Measurements from ENCODE around the gene ZYX.
"Not testable (repeated sequence)": the region's sequence is repeated elsewhere in the genome, so short reads cannot be mapped to it uniquely, and the experiment has no call there.

Gene ZYX

DNA sequence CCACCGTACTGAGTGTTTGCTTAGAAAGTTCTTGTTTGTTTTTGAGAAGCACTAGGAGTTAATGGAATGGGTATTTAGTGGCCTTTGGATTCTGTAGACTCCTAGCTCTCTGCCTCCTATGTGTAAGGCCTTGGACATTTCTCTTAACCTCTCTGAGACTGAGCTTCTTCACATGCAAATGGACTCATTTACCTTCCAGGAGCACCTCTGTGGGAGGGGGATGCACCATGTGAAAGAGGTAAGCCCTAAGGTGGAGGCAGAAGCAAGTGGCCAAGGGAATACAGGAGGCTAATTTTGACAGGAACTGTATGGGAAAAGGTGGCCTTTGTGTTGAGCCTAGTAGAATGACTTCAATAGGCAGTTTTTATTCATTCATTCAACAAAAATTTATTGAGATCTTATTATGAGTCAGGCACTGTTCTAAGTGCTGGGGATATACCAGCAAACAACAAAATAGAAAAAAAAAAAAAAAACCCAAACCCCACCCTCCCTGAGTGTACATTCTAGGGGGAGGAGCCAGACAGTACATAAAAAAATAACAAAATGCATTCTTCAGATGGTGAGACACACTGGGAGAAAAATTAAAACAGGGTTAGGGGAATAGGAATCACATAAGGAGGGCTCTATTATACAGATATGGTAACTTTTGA, 36.7 kb downstream of the ZYX start:
- DNase-seq (ENCODE audit: low read depth): no peak

DNA sequence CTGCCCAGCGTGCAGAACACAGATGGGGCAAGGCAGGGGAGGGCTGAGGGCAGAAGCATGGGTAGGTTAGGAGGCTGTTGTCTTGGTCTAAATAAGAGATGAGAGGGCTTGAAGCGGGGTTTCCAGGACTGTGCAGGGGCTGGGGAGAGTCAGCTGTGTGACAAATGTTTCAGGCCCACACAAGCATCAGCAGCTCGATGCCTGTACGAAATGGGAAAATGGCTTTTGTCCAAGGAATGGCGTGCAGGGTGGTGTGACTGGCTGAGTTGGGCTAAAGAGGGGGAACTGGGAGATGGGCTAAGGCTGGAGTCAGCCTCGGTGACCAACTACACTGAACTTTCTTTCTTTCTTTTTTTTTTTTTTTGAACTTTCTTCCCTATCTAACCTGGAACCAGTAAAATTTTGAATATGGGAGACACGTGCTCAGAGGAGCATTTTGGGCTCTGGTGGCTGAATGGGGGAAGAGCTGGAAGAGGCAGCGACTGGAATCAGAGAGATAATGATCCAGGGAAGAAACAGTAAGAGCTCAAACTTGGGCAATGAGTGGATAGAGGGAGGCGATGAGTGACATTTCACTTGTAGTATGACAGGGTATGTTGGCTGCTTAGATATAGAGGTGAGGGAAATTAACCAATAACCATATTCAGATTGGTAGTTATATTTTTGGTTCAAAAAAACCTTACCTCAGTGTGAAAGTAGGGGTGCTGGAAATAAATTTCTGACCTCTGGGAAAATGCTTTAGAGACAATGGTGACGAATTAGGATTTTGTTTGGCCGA, 37.7 kb downstream of the ZYX start:
- DNase-seq (ENCODE audit: low read depth): no peak

DNA sequence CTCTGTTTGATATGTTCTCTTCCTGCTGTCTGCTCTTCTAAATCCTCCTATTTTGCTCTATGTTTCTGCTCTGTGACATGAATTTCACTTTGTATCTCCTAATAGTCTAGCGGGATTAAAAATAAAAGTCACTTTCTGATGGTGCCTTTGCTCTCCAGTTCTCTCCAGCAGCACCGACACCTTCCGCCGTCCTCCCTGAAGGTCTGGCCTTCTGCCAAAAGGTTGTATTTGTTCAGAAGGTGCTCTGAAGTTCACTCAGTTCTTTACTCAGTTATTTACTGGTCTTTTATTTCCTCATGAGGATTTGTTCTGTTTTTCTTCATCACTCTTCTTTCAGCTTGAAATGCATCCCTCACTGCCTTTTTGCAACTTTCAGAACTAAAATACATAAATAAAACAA, 38.7 kb downstream of the ZYX start:
- no peak for DNase-seq (ENCODE audit: low read depth)

DNA sequence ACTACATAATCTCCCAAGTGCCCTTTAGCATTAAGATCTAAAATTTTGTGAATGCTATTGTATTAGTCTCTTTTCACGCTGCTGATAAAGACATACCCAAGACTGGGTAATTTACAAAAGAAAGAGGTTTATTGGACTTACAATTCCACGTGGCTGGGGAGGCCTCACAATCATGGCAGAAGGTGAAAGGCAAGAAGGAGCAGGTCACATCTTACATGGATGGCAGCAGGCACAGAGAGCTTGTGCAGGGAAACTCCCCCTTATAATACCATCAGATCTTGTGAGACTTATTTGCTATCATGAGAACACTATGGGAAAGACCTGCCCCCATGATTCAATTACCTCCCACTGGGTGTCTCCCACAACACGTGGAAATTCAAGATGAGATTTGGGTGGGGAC, 39.5 kb downstream of the ZYX start:
- DNase-seq (ENCODE audit: low read depth): not testable (repeated sequence)

DNA sequence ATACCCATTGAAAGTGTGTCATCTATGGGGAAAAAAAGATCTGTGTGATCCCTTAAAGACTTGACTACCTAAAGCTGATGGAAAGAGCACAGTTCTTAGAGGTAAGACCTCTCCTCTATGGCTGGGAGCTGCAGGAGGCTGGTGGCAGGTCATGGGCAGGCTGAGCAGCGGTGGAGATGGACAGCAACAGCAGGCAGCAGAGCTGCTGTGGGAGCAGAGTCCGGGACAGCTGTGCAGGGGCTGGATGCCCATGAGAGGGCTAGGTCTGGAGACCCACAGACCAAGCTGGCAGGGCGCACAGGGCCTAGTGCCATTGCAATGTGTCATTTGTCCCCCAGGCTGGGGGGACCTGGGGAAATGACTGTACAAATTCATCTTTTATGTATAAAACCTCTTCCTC, 40.9 kb downstream of the ZYX start:
- DNase-seq (ENCODE audit: low read depth): no peak

DNA sequence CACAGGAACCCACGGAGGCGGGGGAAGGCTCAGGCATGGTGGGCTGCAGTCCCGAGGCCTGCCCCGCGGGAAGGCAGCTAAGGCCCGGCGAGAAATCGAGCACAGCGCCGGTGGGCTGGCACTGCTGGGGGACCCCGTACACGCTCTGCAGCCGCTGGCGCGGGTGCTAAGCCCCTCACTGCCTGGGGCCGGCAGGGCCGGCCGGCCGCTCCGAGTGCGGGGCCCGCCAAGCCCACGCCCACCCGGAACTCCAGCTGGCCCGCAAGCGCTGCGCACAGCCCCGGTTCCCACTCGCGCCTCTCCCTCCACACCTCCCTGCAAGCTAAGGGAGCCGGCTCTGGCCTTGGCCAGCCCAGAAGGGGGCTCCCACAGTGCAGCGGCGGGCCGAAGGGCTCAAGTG, 43.3 kb downstream of the ZYX start:
- DNase-seq (ENCODE audit: low read depth): not testable (repeated sequence)

DNA sequence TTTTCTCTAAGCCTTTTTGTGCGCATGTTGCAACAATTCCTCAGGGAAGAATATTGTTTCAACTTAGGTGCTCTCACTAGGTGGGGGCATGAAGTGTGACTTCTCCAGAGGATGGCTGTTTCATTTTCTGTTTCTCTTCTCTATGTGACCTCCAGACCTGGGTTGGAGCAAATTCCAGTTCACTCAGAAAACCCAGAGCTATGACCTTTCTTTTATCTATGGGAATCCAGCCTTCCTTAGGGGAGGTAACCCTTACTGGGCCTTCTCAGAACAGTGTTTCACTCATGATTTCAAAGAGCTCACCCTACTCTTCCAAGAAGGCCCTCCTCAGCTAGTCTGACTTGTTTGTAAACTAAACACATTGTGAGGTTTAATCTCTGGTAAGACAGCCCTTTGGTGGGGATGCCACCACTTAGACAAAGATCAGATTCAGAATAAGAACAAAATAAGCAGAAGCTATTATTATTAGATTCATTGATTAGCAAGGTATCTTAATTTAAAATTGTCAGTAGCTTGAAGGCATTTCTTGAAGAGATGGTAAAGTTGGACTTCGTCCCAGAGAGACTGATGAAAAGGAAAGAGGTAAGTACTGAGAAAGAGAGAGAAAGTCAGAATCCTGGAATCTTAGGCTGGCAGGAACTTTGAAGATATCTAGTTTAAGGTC, 45.5 kb downstream of the ZYX start:
- DNase-seq (ENCODE audit: low read depth): no peak

DNA sequence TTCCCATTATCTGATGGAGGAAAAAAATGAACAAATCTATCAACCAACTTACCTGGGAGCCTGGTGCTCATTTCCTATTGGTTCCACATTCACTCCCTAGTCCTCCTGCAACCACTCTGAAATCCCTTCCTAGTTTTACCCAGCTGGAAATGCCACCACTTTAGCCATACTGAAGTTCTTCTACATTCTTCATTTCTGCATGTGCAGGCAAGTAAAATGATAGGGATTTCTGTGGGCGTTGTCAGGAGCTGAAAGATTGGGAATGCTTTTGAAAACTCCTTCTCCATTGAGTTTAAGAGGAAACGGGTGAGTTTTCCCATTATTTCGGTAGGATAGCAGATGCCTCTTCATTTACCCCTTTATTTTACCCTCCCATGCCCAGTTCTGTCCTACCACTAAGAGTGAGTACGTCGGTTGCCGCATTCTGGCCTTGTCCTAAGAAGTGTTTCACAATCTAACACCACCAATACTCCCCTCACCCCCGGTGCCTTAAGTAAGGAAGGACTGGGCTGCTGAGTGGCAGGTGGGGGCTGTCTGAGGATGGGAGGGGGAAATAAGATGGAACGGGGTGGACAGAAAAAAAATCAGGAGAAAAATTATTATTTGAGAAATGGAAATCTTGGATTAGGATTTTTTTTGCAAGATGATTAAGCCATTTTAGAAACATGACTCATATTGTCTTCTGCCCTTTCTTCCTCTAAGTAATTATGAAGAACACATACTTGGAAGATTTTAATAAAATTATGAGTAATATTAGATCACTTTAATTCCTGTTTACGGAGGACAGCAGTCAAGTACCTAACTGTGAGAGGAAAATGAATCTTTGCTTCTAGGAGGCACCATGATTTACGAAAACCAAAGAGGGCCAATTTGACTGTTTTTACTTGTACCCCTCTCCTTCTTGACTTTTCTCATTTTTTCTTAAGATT, 48.9 kb downstream of the ZYX start:
- no peak for DNase-seq (ENCODE audit: low read depth)

DNA sequence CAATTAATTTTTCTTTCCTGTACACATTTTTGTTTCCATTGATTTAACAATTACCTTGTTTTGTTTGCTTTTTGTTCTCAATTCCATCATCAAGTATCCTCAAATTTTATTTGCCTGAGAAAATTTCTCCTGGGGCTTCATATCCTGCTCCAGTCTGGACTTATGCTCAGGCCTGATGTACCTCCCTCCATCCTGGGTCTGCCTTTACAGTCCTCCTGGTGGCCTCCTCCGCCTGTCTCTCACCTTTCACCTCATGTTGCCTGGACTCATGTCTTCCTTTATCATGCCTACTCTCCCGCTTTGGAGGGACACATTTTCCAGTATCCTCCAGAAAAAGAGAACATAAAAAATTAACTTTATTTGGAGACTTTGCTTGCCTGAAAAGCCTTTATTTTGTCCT, 50.0 kb downstream of the ZYX start:
- no peak for DNase-seq (ENCODE audit: low read depth)

DNA sequence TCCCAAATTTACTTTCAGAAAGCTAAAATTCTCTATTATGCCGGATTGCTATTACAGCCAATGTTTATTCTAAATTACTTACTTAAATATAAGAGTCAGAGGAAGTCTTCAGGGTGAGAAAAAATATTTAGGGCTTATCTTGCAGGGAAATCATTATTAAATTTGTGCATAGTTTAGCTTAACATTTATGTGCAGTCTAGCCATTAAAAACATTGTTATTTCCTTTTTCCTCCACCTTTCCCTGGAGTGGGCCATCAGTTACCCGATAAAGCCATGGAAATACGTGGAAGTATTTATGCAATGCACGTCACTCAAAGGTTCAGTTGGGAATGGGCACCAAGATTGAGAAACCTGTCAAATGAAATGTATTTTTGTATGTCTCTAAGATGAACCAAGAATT, 52.6 kb downstream of the ZYX start:
- no peak for DNase-seq (ENCODE audit: low read depth)

DNA sequence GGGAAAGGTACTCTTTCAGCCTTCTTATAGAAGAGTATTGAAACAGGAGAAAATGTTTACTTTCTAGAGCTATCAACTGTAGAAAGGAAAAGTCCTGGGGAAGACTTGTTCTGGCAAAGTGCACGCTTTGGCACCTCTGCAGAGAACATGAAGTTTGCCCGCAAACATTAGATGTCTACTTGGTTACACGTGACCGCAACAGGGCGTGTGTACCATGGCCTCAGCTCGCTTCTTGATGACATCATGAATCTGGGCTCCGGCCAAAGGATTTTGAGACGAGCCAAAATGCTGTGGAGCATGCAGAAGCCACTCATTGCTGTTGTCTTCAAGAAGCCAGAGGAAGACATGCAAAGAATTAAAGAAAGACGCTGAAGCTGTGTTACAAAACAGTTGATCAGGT, 53.5 kb downstream of the ZYX start:
- no peak for DNase-seq (ENCODE audit: low read depth)

DNA sequence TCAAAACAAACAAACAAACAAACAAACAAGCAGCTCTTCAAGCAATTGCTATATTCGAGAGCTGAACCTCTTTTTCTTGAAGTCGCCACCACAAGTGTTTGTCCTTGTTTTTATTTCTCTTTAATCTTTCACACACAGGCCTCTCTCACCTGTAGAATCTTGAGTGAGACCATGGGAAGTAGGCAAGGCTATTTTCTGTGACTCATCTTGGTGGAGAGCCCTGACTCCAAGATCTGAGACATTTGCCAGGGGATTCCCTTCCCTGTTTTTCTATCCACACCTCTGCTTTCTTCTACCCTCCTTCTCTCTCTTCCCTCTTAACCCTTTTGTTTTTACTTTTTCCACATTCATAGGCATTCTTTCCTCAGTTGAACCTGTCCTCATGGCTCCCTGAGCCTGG, 54.1 kb downstream of the ZYX start:
- DNase-seq (ENCODE audit: low read depth): no peak

DNA sequence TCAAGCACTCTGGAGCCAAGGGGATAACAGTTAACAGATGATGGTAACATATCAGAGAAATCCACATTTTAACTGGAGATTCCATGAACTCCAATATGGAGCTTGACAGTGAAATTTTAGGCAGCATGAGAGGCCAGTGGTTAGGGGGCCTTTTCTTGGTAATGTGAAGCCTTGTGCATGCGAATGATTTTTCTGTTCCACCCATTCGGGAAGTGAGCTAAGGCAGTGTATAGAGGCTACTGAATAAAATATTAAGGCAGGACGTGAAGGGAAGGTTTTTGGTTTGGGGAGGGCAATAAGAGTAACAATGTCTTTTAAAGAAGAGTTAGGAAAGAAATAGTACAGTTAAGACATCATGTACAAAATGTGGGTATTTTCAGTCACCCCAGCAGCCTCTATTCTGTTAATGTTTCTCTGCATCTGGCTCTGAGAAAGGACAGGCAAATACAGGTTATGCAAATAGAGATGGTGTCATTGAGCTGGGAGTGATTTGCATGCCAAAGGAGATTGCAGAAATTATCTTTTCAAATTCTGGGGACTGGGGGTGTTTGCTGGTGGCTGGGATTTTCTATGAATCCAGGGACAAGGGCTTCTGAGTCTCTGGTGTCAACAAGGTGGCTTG, 55.3 kb downstream of the ZYX start:
- DNase-seq (ENCODE audit: low read depth): no peak

DNA sequence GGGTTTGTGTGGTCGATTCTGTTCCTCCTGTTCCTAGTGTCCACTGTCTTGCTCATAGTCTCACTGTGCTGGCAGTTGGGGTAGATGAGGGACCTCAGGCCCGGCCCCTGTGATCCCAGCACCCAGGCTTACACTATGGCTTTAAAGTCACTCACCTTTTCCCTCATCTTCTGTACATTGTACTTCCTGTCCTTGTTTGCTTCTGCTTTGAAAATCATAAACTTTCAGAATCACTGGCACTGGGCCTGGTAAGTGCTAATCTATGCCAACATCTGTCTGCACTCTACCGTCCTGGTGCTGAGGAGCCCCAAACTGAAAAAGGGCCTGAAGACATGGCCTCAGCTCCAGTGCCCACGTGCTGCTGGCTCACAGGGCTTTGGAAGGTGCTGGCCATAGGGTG, 56.4 kb downstream of the ZYX start:
- DNase-seq (ENCODE audit: low read depth): no peak

DNA sequence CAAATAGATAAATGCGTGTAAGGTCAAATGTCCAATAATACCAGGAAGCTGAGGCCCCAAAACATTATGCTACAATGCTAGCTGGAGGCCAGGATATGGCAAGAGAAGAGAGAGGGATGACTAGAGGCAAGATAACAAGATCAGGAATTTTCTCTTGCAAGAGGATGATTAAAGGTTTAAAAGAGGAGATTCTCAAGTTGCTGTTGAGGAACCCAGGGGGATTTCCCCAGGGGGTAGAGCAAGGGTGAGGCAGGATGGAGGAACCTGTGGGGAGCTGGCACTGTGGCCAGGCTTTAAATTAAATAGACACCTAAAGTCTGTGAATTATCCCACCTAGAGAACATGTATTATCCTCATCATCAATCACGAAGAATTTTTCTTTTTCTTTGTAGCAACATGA, 58.7 kb downstream of the ZYX start:
- DNase-seq (ENCODE audit: low read depth): no peak

All from stimulated activated CD8-positive, alpha-beta memory T cell treated with anti-CD3 and anti-CD28 coated beads, Interleukin-12 subunit alpha, Interleukin-12 subunit beta, amount 100 ng/mL, for 4 hours (primary cell).